ENCODE data around the gene LTN1.

The LTN1 gene

DNA sequence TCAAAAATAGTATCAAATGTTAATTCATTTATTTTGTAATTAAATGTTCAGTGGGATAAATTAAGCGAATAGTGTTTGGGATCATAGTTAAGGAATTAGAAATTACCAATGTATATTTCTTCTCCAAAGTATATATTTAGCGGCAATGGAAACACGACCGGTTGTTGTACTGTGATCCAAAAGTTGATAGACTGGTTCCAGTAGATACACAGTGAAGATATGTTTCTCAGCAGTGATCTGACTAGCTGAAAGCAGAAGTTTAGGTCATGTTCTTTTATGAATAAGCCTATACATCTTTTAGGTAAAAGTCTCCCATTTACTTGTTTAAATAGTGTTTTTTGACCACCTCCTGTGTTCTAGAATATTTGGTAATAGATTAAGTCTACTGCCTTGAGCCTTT lies 40.6 kb upstream of the LTN1 start:
- H3K9me3 ChIP-seq (ENCODE audit: insufficient read depth, low read length): no peaks in the 10 kb centered on the region
- H3K27ac ChIP-seq (ENCODE audit: low read depth, low read length): no peak overlapping the region
- H3K4me3 ChIP-seq (ENCODE audit: insufficient read depth, low read length, poor library complexity, severe bottlenecking): no peak overlapping the region
- TF ChIP-seq, protein P1, sequence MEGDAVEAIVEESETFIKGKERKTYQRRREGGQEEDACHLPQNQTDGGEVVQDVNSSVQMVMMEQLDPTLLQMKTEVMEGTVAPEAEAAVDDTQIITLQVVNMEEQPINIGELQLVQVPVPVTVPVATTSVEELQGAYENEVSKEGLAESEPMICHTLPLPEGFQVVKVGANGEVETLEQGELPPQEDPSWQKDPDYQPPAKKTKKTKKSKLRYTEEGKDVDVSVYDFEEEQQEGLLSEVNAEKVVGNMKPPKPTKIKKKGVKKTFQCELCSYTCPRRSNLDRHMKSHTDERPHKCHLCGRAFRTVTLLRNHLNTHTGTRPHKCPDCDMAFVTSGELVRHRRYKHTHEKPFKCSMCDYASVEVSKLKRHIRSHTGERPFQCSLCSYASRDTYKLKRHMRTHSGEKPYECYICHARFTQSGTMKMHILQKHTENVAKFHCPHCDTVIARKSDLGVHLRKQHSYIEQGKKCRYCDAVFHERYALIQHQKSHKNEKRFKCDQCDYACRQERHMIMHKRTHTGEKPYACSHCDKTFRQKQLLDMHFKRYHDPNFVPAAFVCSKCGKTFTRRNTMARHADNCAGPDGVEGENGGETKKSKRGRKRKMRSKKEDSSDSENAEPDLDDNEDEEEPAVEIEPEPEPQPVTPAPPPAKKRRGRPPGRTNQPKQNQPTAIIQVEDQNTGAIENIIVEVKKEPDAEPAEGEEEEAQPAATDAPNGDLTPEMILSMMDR (IDR thresholded peaks at IDR 0.05; ENCODE audit: insufficient read depth, low read length, poor library complexity, severe bottlenecking): no peak
- TF ChIP-seq EZH2phosphoT487 (conservative IDR thresholded peaks at IDR 0.05; ENCODE audit: low read length): no peak
- H3K9ac ChIP-seq (ENCODE audit: low read length): no peak overlapping the region
- no peaks in the 10 kb centered on the region for H3K27me3 ChIP-seq (ENCODE audit: low read length)
- no peaks in the 10 kb centered on the region for H4K20me1 ChIP-seq (ENCODE audit: low read depth, low read length)
- peaks cover 50% of the 10 kb centered on the region for H3K36me3 ChIP-seq (ENCODE audit: low read length)
- H3K79me2 ChIP-seq (ENCODE audit: insufficient read depth, low read length): peaks cover 20% of the 10 kb centered on the region
- H3K9me2 ChIP-seq (replicated peaks; ENCODE audit: insufficient read depth, low read length): no peaks in the 10 kb centered on the region
- H3F3A ChIP-seq (ENCODE audit: insufficient read depth): no peaks in the 10 kb centered on the region
- H2AFZ ChIP-seq (ENCODE audit: low read depth, low read length, severe bottlenecking): no peak overlapping the region
- H3K4me2 ChIP-seq (ENCODE audit: low read depth, low read length, poor library complexity, severe bottlenecking): no peak overlapping the region

DNA sequence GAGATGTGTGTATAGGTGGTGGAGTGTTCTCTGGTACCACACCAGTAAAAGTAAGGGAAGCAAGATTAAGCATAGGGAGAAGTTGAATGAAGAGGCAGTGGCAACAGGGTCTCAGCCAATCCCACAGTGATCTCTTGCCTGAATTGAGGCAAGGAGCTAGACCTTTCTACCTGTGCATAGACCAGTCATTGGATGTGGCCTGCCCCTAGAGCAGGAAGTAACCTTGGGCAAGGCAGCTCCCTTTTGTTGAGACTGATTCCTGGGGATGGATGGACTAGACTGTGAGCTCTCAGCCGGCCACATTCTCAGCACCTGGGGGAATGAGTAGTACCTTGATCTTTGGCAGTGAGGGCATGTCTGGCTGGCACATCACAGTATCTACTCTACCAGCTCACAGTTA lies 38.2 kb upstream of the LTN1 start:
- TF ChIP-seq, protein P1 (IDR thresholded peaks at IDR 0.05; ENCODE audit: insufficient read depth, low read length, poor library complexity, severe bottlenecking): no peak
- TF ChIP-seq EZH2phosphoT487 (conservative IDR thresholded peaks at IDR 0.05; ENCODE audit: low read length): no peak
- Histone ChIP-seq H3K27me3 (ENCODE audit: low read length) (no peaks in the 10 kb centered on the region), H3K9ac (ENCODE audit: low read length) (no peak overlapping the region), H3K9me2 (replicated peaks; ENCODE audit: insufficient read depth, low read length) (no peaks in the 10 kb centered on the region), H3K79me2 (ENCODE audit: insufficient read depth, low read length) (peaks cover 43% of the 10 kb centered on the region), H3K4me3 (ENCODE audit: insufficient read depth, low read length, poor library complexity, severe bottlenecking) (no peak overlapping the region), H4K20me1 (ENCODE audit: low read depth, low read length) (peaks cover 7% of the 10 kb centered on the region; the same call in 1 of the 2 replicates), H3F3A (ENCODE audit: insufficient read depth) (0 out of 2 replicates have a peak, but pooled peaks cover 4% of the 10 kb centered on the region), H3K9me3 (ENCODE audit: insufficient read depth, low read length) (no peaks in the 10 kb centered on the region), H2AFZ (ENCODE audit: low read depth, low read length, severe bottlenecking) (no peak overlapping the region), H3K4me2 (ENCODE audit: low read depth, low read length, poor library complexity, severe bottlenecking) (no peak overlapping the region), H3K36me3 (ENCODE audit: low read length) (peaks cover 34% of the 10 kb centered on the region), H3K27ac (ENCODE audit: low read depth, low read length) (no peak overlapping the region)

DNA sequence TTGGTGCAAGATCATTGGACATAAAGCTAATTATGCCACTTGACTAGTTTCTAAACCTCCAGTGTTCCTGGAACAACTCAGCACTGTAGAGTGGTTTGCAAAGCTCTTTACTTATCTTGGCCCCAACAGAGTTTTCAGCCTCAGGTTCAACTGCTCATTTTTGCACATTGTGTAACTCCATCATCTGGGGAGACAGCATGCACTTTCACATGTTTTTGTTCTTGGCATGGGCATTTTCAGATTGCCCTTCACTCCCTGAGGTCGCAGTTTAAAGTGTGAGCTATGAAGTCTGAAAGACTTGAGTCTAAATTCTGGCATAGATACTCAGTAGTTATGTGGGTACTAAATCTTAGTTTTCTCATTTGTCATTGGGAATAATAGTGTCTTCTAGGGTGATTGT lies 36.8 kb upstream of the LTN1 start:
- Histone ChIP-seq H3K9me3 (ENCODE audit: insufficient read depth, low read length) (no peaks in the 10 kb centered on the region), H3K9ac (ENCODE audit: low read length) (no peak overlapping the region), H3F3A (ENCODE audit: insufficient read depth) (0 out of 2 replicates have a peak, but pooled peaks cover 4% of the 10 kb centered on the region), H3K4me3 (ENCODE audit: insufficient read depth, low read length, poor library complexity, severe bottlenecking) (no peak overlapping the region), H3K36me3 (ENCODE audit: low read length) (peaks cover 26% of the 10 kb centered on the region), H3K4me2 (ENCODE audit: low read depth, low read length, poor library complexity, severe bottlenecking) (no peak overlapping the region), H3K27me3 (ENCODE audit: low read length) (no peaks in the 10 kb centered on the region), H3K9me2 (replicated peaks; ENCODE audit: insufficient read depth, low read length) (no peaks in the 10 kb centered on the region), H3K27ac (ENCODE audit: low read depth, low read length) (no peak overlapping the region), H2AFZ (ENCODE audit: low read depth, low read length, severe bottlenecking) (no peak overlapping the region), H3K79me2 (ENCODE audit: insufficient read depth, low read length) (peaks cover 54% of the 10 kb centered on the region), H4K20me1 (ENCODE audit: low read depth, low read length) (peaks cover 7% of the 10 kb centered on the region; the same call in 1 of the 2 replicates)
- TF ChIP-seq, protein P1 (IDR thresholded peaks at IDR 0.05; ENCODE audit: insufficient read depth, low read length, poor library complexity, severe bottlenecking): no peak
- no peak for TF ChIP-seq EZH2phosphoT487 (conservative IDR thresholded peaks at IDR 0.05; ENCODE audit: low read length)

Measured in SU-DHL-6 (cell line).